GM18858 (cell line): Measurements from ENCODE around the gene DPH6.

Source experiments
- ATAC-seq: cut with Tn5 transposase; IDR thresholded peaks from one replicate; pipeline ENCODE4 v1.9.1; 2021; ENCODE audit not compliant: unreplicated experiment

DPH6 gene

DNA sequence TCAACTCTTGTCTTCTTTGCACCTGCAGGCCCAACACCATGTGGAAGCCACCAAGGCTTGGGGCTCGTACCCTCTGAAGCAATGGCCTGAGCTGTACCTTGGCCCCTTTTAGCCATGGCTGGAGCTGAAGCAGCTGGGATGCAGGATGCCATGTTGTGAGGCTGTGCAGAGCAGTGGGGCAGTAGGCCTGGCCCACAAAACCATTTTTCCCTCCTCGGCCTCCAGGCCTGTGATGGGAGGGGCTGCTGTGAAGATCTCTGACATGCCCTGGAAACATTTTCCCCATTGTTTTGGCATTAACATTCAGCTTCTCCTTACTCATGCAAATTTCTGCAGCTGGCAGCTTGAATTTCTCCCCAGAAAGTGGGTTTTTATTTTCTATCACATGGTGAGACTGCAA is 58.5 kb downstream of the DPH6 start:
- ATAC-seq = no peak

- ATAC-seq = no peak
Observed at GRCh38 chr15:35486296-35486695, 59.7 kb downstream of the DPH6 start.

DNA sequence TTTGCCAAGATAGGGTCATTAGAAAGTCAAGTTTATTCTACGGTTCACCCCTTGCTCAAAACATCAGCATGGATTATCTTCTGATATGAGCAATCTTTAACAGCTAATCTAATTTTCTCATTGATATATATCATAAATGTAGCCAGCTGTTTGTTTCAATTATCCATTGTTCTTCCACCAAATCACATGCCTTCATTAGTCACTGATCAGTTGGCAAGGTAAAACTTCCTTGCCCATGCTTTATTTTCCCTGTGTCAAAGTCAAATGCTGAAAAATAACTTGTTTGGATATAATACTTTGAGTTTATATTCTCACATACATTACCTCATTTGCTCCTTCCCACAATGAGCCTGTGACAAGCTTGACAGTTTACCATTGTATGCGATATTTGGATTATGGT is 60.6 kb downstream of the DPH6 start:
- ATAC-seq = no peak

GRCh38 chr15:35484231-35484945 is 61.6 kb downstream of the DPH6 start:
- no peak for ATAC-seq

DNA sequence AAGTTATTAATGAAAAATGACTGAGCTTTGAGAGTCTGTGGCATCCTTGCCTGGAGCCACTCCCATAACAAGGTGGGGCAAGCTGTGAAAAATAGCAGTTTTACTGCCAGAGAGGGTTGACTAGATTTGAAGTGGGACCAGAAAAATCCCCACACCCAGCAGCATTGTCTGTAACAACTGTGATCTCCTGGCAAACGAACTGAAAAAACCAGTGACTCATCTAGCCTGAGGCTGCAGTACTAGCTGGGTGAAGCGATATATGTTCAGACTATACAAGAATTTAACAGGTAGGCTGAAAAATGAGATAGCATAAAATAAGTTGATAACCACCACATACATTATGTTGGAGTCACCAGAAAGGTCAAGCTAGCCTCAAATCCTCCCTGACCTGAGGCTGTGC is 64.0 kb downstream of the DPH6 start:
- ATAC-seq = no peak

DNA sequence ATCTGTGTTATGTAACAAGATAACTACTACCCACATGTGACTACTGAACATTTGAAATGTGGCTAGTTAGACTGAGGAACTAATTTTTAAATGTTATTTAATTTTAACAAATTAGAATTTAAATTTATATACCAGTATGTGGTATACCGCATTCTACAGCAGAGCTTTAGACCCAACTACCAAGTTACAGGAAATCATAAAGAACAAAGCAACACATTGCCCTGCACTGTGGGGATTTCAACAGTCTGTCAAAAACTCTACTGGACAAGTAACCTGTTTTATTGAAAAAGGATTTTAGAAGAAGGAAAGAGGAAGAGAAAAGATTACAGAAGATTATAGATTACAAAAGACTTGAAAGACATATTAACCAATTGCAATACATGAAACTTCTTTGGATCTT is 64.9 kb downstream of the DPH6 start:
- no peak for ATAC-seq

GRCh38 chr15:35479423-35479822 is 66.5 kb downstream of the DPH6 start:
- no peak for ATAC-seq

- no peak for ATAC-seq
Observed at GRCh38 chr15:35477312-35478262, 68.4 kb downstream of the DPH6 start.

GRCh38 chr15:35471024-35471423 is 74.9 kb downstream of the DPH6 start:
- ATAC-seq = no peak

DNA sequence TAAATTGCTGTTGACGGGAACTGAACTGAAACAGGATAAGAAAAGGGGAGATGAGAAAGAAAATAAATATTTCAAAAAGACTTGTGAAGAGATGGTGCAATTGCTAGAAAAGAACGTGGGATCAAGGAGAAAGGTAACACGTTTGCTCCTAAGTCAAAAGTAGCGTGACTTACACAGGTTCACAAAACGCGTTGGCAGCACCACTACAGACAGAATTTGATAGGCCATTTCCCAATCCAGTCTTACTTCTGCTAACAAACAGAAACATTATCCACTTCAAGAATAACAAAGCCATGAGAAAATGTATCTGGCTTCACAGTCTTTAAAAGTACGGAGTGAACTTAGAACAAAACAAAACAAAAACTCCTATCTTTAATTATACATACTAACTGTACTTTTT is 75.5 kb downstream of the DPH6 start:
- ATAC-seq = no peak

DNA sequence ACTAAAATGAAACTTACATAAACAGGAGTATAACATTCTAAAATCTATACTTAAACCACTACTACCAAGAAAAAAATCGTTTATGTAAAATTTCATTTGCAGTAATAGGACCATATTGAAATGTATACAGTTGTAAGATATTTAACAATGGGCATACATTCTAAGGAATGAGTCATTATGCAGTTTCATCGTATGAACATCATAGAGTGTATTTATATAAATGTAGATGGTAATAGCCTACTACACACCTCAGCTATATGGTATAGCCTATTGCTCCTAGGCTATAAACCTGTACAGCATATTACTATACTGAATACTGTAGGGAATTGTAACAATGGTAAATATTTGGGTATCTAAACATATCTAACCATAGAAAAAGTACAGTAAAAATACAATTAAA is 79.5 kb downstream of the DPH6 start:
- ATAC-seq = no peak

DNA sequence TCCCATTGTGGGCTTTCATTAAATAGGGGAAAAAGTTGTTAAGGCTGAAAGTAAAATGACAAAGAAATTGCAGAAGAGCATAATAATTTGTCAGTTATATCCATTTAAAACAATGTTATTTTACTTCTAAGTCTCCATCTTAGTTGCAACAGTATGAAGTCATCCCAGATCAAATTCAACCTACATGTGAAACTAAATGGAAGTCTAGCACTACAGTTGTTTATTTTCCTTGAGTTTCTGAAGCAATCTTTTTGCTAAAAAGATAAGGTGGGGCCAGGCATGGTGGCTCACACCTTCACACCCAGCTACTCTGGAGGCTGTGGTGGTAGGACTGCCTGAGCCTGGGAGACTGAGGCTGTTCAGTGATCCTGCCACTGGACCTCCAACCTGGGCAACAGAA is 80.2 kb downstream of the DPH6 start:
- no peak for ATAC-seq

- ATAC-seq = no peak
Observed at GRCh38 chr15:35460616-35461015, 85.3 kb downstream of the DPH6 start.

- ATAC-seq = no peak
Observed at GRCh38 chr15:35458176-35458856, 87.6 kb downstream of the DPH6 start.

GRCh38 chr15:35455201-35455600 is 90.8 kb downstream of the DPH6 start:
- ATAC-seq = no peak

GRCh38 chr15:35450492-35450891 is 95.5 kb downstream of the DPH6 start:
- no peak for ATAC-seq

GRCh38 chr15:35448294-35448693 is 97.7 kb downstream of the DPH6 start:
- ATAC-seq = no peak

DNA sequence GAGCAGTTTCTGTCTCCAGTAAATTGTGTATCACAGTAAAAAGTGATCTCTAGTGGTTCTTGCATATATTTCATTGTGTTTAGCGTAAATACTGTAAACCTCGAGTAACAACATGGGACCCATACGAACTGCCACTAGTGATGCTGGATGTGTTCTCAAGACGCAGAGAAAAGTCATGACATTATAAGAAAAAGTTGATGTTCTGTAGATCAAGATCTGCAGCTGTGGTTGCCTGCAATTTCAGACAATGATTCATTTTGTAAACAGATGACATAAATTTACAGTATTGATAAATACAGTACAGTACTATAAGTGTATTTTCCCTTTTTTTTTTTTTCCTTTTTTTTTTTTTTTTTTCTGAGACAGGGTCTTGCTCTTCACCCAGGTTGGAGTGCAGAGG is 100.1 kb downstream of the DPH6 start:
- no peak for ATAC-seq

- ATAC-seq = no peak
Observed at GRCh38 chr15:35444557-35445204, 101.3 kb downstream of the DPH6 start.

GRCh38 chr15:35443376-35443775 is 102.6 kb downstream of the DPH6 start:
- no peak for ATAC-seq

DNA sequence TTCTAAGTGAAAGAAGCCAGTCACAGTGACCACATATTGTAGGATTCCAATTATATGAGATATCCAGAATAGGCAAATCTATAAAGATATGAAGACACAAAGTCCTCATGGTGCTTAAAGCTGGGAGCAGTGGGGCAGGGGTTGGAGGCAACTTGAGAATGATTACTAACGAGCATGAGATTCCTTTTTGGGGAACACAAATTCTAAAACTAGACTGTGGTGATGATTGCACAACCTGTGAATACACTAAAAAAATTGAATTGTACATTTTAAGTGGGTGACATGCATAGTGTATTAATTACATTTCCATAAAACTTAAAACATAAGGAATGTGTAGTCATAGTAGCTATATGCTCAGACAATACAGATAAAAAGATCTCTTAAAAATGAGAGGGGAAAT is 103.2 kb downstream of the DPH6 start:
- ATAC-seq = no peak
